Nephron (organoid): ENCODE measurements around the gene MON2.

Experiments
- H3K27ac Mint-ChIP-seq, 3 experiments: 2 replicates each; pipeline ENCODE4 v1.8.0; 2020; ENCODE audit warnings: mixed read lengths in 3 of 3, mild to moderate bottlenecking in 2 of 3, moderate library complexity in 1 of 3
- H3K27me3 Mint-ChIP-seq: 2 replicates; pipeline ENCODE4 v1.8.0; 2021; ENCODE audit warnings: low read depth, mild to moderate bottlenecking, moderate library complexity, mixed read lengths
- H3K36me3 Mint-ChIP-seq: 2 replicates; pipeline ENCODE4 v1.8.0; 2020; ENCODE audit warnings: low read depth, mixed read lengths
- H3K4me1 Mint-ChIP-seq: 2 replicates; pipeline ENCODE4 v1.8.0; 2020; ENCODE audit warnings: mixed read lengths
- H3K4me3 Mint-ChIP-seq, 3 experiments: 2 replicates each; pipeline ENCODE4 v1.8.0; 2020; ENCODE audit warnings: mild to moderate bottlenecking in 3 of 3, mixed read lengths in 3 of 3, moderate library complexity in 2 of 3
- H3K9me3 Mint-ChIP-seq: 2 replicates; pipeline ENCODE4 v1.8.0; 2020; ENCODE audit warnings: mixed read lengths
- CTCF ChIP-seq, 3 experiments: fragments of 200-600 bp; sonication (generic); IDR thresholded peaks; one replicate each; pipeline ENCODE4 v1.5.0; 2021; ENCODE audit warnings: antibody characterized with exemption in 3 of 3; ENCODE audit not compliant: unreplicated experiment in 3 of 3

Gene MON2

GRCh38 chr12:62631471-62632410 is 165.1 kb downstream of the MON2 start:
- H3K27me3 Mint-ChIP-seq: peaks cover 8% of the 10 kb centered on the region
- TF ChIP-seq CTCF (IDR thresholded peaks at IDR 0.05; ENCODE audit: unreplicated experiment in 3 of 3): peak in 1 of 3 experiments; percentile 19
- H3K4me3 Mint-ChIP-seq: peak overlapping the region; percentile 85 to 87 (median 85)
- no peaks in the 10 kb centered on the region for H3K9me3 Mint-ChIP-seq
- H3K4me1 Mint-ChIP-seq: peaks cover 45% of the 10 kb centered on the region
- H3K27ac Mint-ChIP-seq: peak overlapping the region; percentile 75 to 87 (median 82)
- H3K36me3 Mint-ChIP-seq: no peaks in the 10 kb centered on the region

GRCh38 chr12:62632411-62632918 is 165.8 kb downstream of the MON2 start:
- no peak for TF ChIP-seq CTCF (IDR thresholded peaks at IDR 0.05; ENCODE audit: unreplicated experiment in 3 of 3)
- Mint-ChIP-seq H3K27ac (peak overlapping the region; percentile 55 to 87 (median 75)), H3K9me3 (no peaks in the 10 kb centered on the region), H3K4me1 (peaks cover 45% of the 10 kb centered on the region), H3K27me3 (peaks cover 8% of the 10 kb centered on the region), H3K36me3 (no peaks in the 10 kb centered on the region), H3K4me3 (peak overlapping the region; percentile 85 to 87 (median 85))

- no peaks in the 10 kb centered on the region for H3K36me3 Mint-ChIP-seq
- H3K27ac Mint-ChIP-seq: peak overlapping the region; percentile 41 to 91 (median 84)
- TF ChIP-seq CTCF (IDR thresholded peaks at IDR 0.05; ENCODE audit: unreplicated experiment in 3 of 3): no peak
- H3K4me1 Mint-ChIP-seq: peaks cover 21% of the 10 kb centered on the region
- H3K27me3 Mint-ChIP-seq: no peaks in the 10 kb centered on the region
- H3K9me3 Mint-ChIP-seq: no peaks in the 10 kb centered on the region
- no peak overlapping the region for H3K4me3 Mint-ChIP-seq
Observed at GRCh38 chr12:62635649-62636048, 169.0 kb downstream of the MON2 start.

- no peaks in the 10 kb centered on the region for H3K27me3 Mint-ChIP-seq
- H3K27ac Mint-ChIP-seq: no peak overlapping the region
- peaks cover 19% of the 10 kb centered on the region for H3K4me1 Mint-ChIP-seq
- no peaks in the 10 kb centered on the region for H3K36me3 Mint-ChIP-seq
- no peak overlapping the region for H3K4me3 Mint-ChIP-seq
- TF ChIP-seq CTCF (IDR thresholded peaks at IDR 0.05; ENCODE audit: unreplicated experiment in 3 of 3): no peak
- H3K9me3 Mint-ChIP-seq: no peaks in the 10 kb centered on the region
Observed at GRCh38 chr12:62637679-62638078, 171.1 kb downstream of the MON2 start.

- no peak overlapping the region for H3K4me3 Mint-ChIP-seq
- peaks cover 11% of the 10 kb centered on the region for H3K4me1 Mint-ChIP-seq
Observed at GRCh38 chr12:62640910-62641448, 174.4 kb downstream of the MON2 start.

More at GRCh38 chr12:62640910-62641448, 174.4 kb downstream of the MON2 start:
- Mint-ChIP-seq H3K9me3 (no peaks in the 10 kb centered on the region), H3K27me3 (peaks cover 5% of the 10 kb centered on the region), H3K36me3 (no peaks in the 10 kb centered on the region), H3K27ac (peak overlapping the region in 2 of 3 experiments; percentile 31 to 40)
- TF ChIP-seq CTCF (IDR thresholded peaks at IDR 0.05; ENCODE audit: unreplicated experiment in 3 of 3): no peak
